Neural cell (in vitro differentiated cells): ENCODE measurements around the gene EPHX1.
"Not testable (repeated sequence)": the region's sequence is repeated elsewhere in the genome, so short reads cannot be mapped to it uniquely, and the experiment has no call there.

Experiments
- POLR2AphosphoS5 ChIP-seq: IDR thresholded peaks from 2 replicates; pipeline ENCODE4 v1.6.1; 2012
- TF ChIP-seq, protein P1 (sequence below): IDR thresholded peaks from 2 replicates; pipeline ENCODE4 v1.6.1; 2012; ENCODE audit warnings: borderline replicate concordance

DNA sequence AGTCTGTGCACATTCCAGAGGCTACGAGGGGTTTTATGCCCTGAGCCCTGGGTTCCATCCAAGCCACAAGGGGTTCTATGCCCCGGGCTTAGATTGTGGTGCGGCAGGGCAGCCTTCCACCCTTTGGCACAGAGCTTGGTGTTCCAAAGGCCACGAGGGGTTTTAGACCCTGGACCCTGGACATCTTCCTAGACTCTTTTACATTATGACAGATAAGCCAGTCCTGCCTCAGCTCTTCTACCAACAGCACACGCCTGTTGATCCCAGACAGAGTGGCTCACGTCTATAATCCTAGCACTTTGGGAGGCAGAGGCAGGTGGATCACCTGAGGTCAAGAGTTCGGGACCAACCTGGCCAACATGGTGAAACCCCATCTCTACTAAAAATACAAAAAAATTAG lies 8.8 kb upstream of the EPHX1 start:
- TF ChIP-seq, protein P1, sequence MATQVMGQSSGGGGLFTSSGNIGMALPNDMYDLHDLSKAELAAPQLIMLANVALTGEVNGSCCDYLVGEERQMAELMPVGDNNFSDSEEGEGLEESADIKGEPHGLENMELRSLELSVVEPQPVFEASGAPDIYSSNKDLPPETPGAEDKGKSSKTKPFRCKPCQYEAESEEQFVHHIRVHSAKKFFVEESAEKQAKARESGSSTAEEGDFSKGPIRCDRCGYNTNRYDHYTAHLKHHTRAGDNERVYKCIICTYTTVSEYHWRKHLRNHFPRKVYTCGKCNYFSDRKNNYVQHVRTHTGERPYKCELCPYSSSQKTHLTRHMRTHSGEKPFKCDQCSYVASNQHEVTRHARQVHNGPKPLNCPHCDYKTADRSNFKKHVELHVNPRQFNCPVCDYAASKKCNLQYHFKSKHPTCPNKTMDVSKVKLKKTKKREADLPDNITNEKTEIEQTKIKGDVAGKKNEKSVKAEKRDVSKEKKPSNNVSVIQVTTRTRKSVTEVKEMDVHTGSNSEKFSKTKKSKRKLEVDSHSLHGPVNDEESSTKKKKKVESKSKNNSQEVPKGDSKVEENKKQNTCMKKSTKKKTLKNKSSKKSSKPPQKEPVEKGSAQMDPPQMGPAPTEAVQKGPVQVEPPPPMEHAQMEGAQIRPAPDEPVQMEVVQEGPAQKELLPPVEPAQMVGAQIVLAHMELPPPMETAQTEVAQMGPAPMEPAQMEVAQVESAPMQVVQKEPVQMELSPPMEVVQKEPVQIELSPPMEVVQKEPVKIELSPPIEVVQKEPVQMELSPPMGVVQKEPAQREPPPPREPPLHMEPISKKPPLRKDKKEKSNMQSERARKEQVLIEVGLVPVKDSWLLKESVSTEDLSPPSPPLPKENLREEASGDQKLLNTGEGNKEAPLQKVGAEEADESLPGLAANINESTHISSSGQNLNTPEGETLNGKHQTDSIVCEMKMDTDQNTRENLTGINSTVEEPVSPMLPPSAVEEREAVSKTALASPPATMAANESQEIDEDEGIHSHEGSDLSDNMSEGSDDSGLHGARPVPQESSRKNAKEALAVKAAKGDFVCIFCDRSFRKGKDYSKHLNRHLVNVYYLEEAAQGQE, result not testable (repeated sequence)
- TF ChIP-seq POLR2AphosphoS5, result not testable (repeated sequence)
